H1 (cell line): ENCODE data around the gene COMMD1. TPM values are rescaled to one million over a fixed set of nuclear protein-coding genes. Genes with fewer than 3 reads are reported as not detected.

Experiments
- CTCF ChIA-PET: fragments of 300-600 bp; sonication (Branson Sonifier 250); formaldehyde crosslinking; loops from one replicate; lab custom pipeline; 2021; ENCODE audit not compliant: partially characterized antibody; lab: Charles Lee
- POLR2A ChIA-PET: fragments of 300-600 bp; sonication (Branson Sonifier 250); formaldehyde crosslinking; loops from one replicate; lab custom pipeline; 2021; ENCODE audit warnings: inconsistent platforms; ENCODE audit not compliant: partially characterized antibody; lab: Charles Lee
- DNase-seq, 2 experiments: peaks; one replicate each; pipeline versions ENCODE4 v3.0.0 to v3.0.0-alpha.2; 2010 to 2022; ENCODE audit warnings: low spot score in 2 of 2, low read depth in 1 of 2, mixed read lengths in 1 of 2
- FAIRE-seq: peaks from 2 replicates; lab custom pipeline; 2011; peaks lifted over from hg19 to GRCh38; lab: Jason Lieb, UNC
- H2AFZ ChIP-seq: 2 replicates; pipeline ENCODE4 v1.8.1; 2012; ENCODE audit warnings: low read length, inconsistent platforms
- H2AK5ac ChIP-seq: 2 replicates; pipeline ENCODE4 v1.6.1; 2013; ENCODE audit warnings: low read depth, low read length
- H2BK120ac ChIP-seq: replicated peaks from 2 replicates; pipeline ENCODE3; 2013; ENCODE audit warnings: low read depth, low read length, inconsistent platforms
- H2BK12ac ChIP-seq: 2 replicates; pipeline ENCODE4 v1.6.1; 2013; ENCODE audit warnings: low read depth, low read length
- H2BK15ac ChIP-seq: 2 replicates; pipeline ENCODE4 v1.6.1; 2013; ENCODE audit warnings: low read length
- H2BK20ac ChIP-seq: 2 replicates; pipeline ENCODE4 v1.6.1; 2013; ENCODE audit warnings: low read length
- H2BK5ac ChIP-seq: 2 replicates; pipeline ENCODE4 v1.6.1; 2013; ENCODE audit warnings: low read depth, low read length
- H3K14ac ChIP-seq: 2 replicates; pipeline ENCODE4 v1.6.1; 2013; ENCODE audit warnings: inconsistent platforms; ENCODE audit not compliant: insufficient read length
- H3K18ac ChIP-seq: 2 replicates; pipeline ENCODE4 v1.6.1; 2013; ENCODE audit warnings: low read length; ENCODE audit errors: extremely low read depth
- H3K23ac ChIP-seq: 2 replicates; pipeline ENCODE4 v1.6.1; 2013; ENCODE audit warnings: inconsistent platforms; ENCODE audit not compliant: insufficient read length
- H3K23me2 ChIP-seq: 2 replicates; pipeline ENCODE4 v1.6.1; 2013; ENCODE audit warnings: low read depth, low read length
- H3K27ac ChIP-seq: 2 replicates; pipeline ENCODE4 v1.6.1; 2011; ENCODE audit warnings: low read depth, low read length, inconsistent platforms
- H3K27me3 ChIP-seq, 4 experiments: replicated peaks in 1 of 4; 1 replicate in 1 of 4; 2 replicates in 3 of 4; pipeline versions ENCODE4 v1.6.1 to v1.8.1; 2011 to 2013; ENCODE audit warnings: low read length in 3 of 4, mild to moderate bottlenecking in 3 of 4, inconsistent platforms in 2 of 4, mixed read lengths in 2 of 4, moderate library complexity in 1 of 4; ENCODE audit not compliant: control insufficient read depth in 3 of 4, insufficient read depth in 3 of 4; ENCODE audit errors: extremely low read depth in 1 of 4
- H3K36me3 ChIP-seq, 4 experiments: 2 replicates each; pipeline versions ENCODE4 v1.6.1 to v1.8.1; 2011 to 2013; ENCODE audit warnings: mild to moderate bottlenecking in 4 of 4, low read length in 3 of 4, moderate library complexity in 2 of 4, control low read depth in 1 of 4, inconsistent platforms in 1 of 4; ENCODE audit not compliant: insufficient read depth in 4 of 4, control insufficient read depth in 2 of 4
- H3K4ac ChIP-seq: replicated peaks from 2 replicates; pipeline ENCODE3; 2013; ENCODE audit warnings: low read length, low read depth, mixed read lengths, inconsistent platforms; ENCODE audit not compliant: insufficient read length
- H3K4me1 ChIP-seq, 4 experiments: replicated peaks in 1 of 4; 1 replicate in 1 of 4; 2 replicates in 3 of 4; pipeline versions ENCODE4 v1.6.1 to v1.8.1; 2011 to 2013; ENCODE audit warnings: low read length in 3 of 4, inconsistent platforms in 2 of 4, mixed read lengths in 1 of 4; ENCODE audit not compliant: insufficient read depth in 4 of 4, control insufficient read depth in 3 of 4
- H3K4me2 ChIP-seq, 2 experiments: 2 replicates each; pipeline versions ENCODE4 v1.6.1 to v1.8.1; 2011 to 2013; ENCODE audit warnings: low read depth in 2 of 2, low read length in 2 of 2, control low read depth in 1 of 2, inconsistent platforms in 1 of 2, mild to moderate bottlenecking in 1 of 2; ENCODE audit not compliant: insufficient read depth in 1 of 2
- H3K4me3 ChIP-seq, 4 experiments: fragments of 200-600, 300-600 bp in 1 of 4; sonication (generic), shearing (Covaris generic), sonication (Bioruptor Twin) in 1 of 4; 2 replicates each; pipeline versions ENCODE4 v1.5.1 to v1.8.1; 2011 to 2016; ENCODE audit warnings: low read length in 4 of 4, low read depth in 3 of 4, control low read depth in 2 of 4, inconsistent platforms in 2 of 4, mild to moderate bottlenecking in 2 of 4, mixed read lengths in 1 of 4, moderate library complexity in 1 of 4; ENCODE audit not compliant: insufficient read depth in 2 of 4; ENCODE audit errors: extremely low read depth in 1 of 4
- H3K56ac ChIP-seq: replicated peaks from 2 replicates; pipeline ENCODE3; 2013; ENCODE audit warnings: low read depth, mild to moderate bottlenecking, mixed read lengths, low read length, inconsistent platforms; ENCODE audit not compliant: insufficient read length
- H3K79me1 ChIP-seq: 2 replicates; pipeline ENCODE4 v1.6.1; 2013; ENCODE audit warnings: low read depth, low read length, control low read depth
- H3K79me2 ChIP-seq, 2 experiments: 2 replicates each; pipeline versions ENCODE4 v1.6.1 to v1.8.1; 2012 to 2013; ENCODE audit warnings: low read length in 2 of 2, mild to moderate bottlenecking in 2 of 2, inconsistent platforms in 1 of 2; ENCODE audit not compliant: insufficient read depth in 2 of 2, control insufficient read depth in 1 of 2
- H3K9ac ChIP-seq, 4 experiments: replicated peaks in 1 of 4; 1 replicate in 1 of 4; 2 replicates in 3 of 4; pipeline versions ENCODE4 v1.6.1 to v1.8.1; 2011 to 2013; ENCODE audit warnings: low read depth in 3 of 4, low read length in 3 of 4, control low read depth in 2 of 4, mild to moderate bottlenecking in 2 of 4, moderate library complexity in 2 of 4, inconsistent platforms in 1 of 4; ENCODE audit errors: extremely low read depth in 1 of 4
- H3K9me3 ChIP-seq, 2 experiments: 2 replicates each; pipeline versions ENCODE4 v1.6.1 to v1.8.1; 2012 to 2013; ENCODE audit warnings: mild to moderate bottlenecking in 2 of 2, moderate library complexity in 2 of 2, control low read depth in 1 of 2, inconsistent platforms in 1 of 2, low read depth in 1 of 2, low read length in 1 of 2, mixed read lengths in 1 of 2; ENCODE audit not compliant: insufficient read depth in 2 of 2
- H4K20me1 ChIP-seq, 2 experiments: replicated peaks in 1 of 2; 2 replicates each; pipeline versions ENCODE3 to v1.8.1; 2011 to 2013; ENCODE audit warnings: inconsistent platforms in 2 of 2, low read length in 2 of 2, mild to moderate bottlenecking in 1 of 2; ENCODE audit not compliant: insufficient read depth in 2 of 2, control insufficient read depth in 1 of 2
- H4K5ac ChIP-seq: 2 replicates; pipeline ENCODE4 v1.6.1; 2013; ENCODE audit warnings: low read length, low read depth, mixed read lengths, inconsistent platforms; ENCODE audit not compliant: insufficient read length
- H4K8ac ChIP-seq: 2 replicates; pipeline ENCODE4 v1.8.0; 2013; ENCODE audit warnings: mild to moderate bottlenecking, moderate library complexity, low read length, inconsistent platforms; ENCODE audit not compliant: insufficient read depth; ENCODE audit errors: extremely low read depth
- H4K91ac ChIP-seq: replicated peaks from 2 replicates; pipeline ENCODE3; 2013; ENCODE audit warnings: low read length, mixed read lengths, inconsistent platforms; ENCODE audit not compliant: insufficient read length
- ATF3 ChIP-seq: IDR thresholded peaks from 2 replicates; pipeline ENCODE4 v1.6.1; 2011; ENCODE audit warnings: low read depth, mild to moderate bottlenecking, low read length; ENCODE audit not compliant: insufficient read depth
- BRCA1 ChIP-seq: IDR thresholded peaks from 2 replicates; pipeline ENCODE4 v1.6.1; 2012; ENCODE audit warnings: low read depth, low read length, improper control_type of control experiment
- CBX8 ChIP-seq: fragments of 300-800, 300-1000 bp; sonication (generic); IDR thresholded peaks from 2 replicates; pipeline ENCODE4 v1.7.1; 2016; ENCODE audit warnings: low read depth, low read length, borderline replicate concordance
- CHD1 ChIP-seq: IDR thresholded peaks from 2 replicates; pipeline ENCODE4 v1.6.1; 2012; ENCODE audit warnings: low read depth, low read length, improper control_type of control experiment
- CREB1 ChIP-seq: IDR thresholded peaks from 2 replicates; pipeline ENCODE4 v1.6.1; 2012; ENCODE audit warnings: inconsistent platforms
- CTBP2 ChIP-seq: IDR thresholded peaks from 2 replicates; pipeline ENCODE4 v1.7.0; 2011; ENCODE audit warnings: borderline replicate concordance, mild to moderate bottlenecking, moderate library complexity, mixed read lengths, low read length; ENCODE audit not compliant: insufficient read depth, insufficient read length
- EGR1 ChIP-seq: IDR thresholded peaks from 2 replicates; pipeline ENCODE4 v1.6.1; 2011; ENCODE audit warnings: low read depth, low read length, borderline replicate concordance
- GTF2F1 ChIP-seq: IDR thresholded peaks from 2 replicates; pipeline ENCODE4 v1.6.1; 2012; ENCODE audit warnings: low read depth, low read length, improper control_type of control experiment, borderline replicate concordance
- HDAC6 ChIP-seq: IDR thresholded peaks from one replicate; pipeline ENCODE4 v1.7.1; 2012; ENCODE audit warnings: low read depth, mild to moderate bottlenecking, inconsistent platforms, low read length, moderate library complexity
- POLR2A ChIP-seq, 2 experiments: IDR thresholded peaks; 1 replicate in 1 of 2; 2 replicates in 1 of 2; pipeline ENCODE4 v1.6.1; 2011; ENCODE audit warnings: low read depth in 2 of 2, low read length in 2 of 2, mild to moderate bottlenecking in 2 of 2; ENCODE audit errors: control extremely low read depth in 1 of 2
- POLR2AphosphoS5 ChIP-seq: IDR thresholded peaks from 2 replicates; pipeline ENCODE4 v1.6.1; 2011; ENCODE audit warnings: low read depth, low read length
- SAP30 ChIP-seq: fragments of 300-600 bp; sonication (generic); IDR thresholded peaks from 2 replicates; pipeline ENCODE4 v1.7.1; 2012; ENCODE audit warnings: low read length, moderate library complexity, mild to moderate bottlenecking, inconsistent platforms; ENCODE audit not compliant: insufficient read depth, insufficient replicate concordance
- SRF ChIP-seq: IDR thresholded peaks from 2 replicates; pipeline ENCODE4 v1.6.1; 2011; ENCODE audit warnings: mild to moderate bottlenecking, low read depth, low read length, moderate library complexity
- TEAD4 ChIP-seq: IDR thresholded peaks from 2 replicates; pipeline ENCODE4 v1.6.1; 2012; ENCODE audit warnings: low read depth, low read length, inconsistent platforms, mixed read lengths
- WGBS, 2 experiments: shearing (Covaris generic) in 1 of 2; methylation state at CpG; one replicate each; pipeline versions ENCODE4 v1.1.6 to v1.1.7; 2013 to 2015; ENCODE audit warnings: low lambda C conversion rate in 2 of 2, mixed read lengths in 2 of 2, inconsistent platforms in 1 of 2, low coverage in 1 of 2, missing lambda C conversion rate in 1 of 2; ENCODE audit not compliant: insufficient replicate concordance in 2 of 2, insufficient coverage in 1 of 2, insufficient read length in 1 of 2; ENCODE audit errors: extremely low coverage in 1 of 2, missing lambda C conversion rate in 1 of 2; 5-methylcytosine and 5-hydroxymethylcytosine counted together
- polyA plus RNA-seq, 7 experiments: library from polyadenylated mRNA; depleted of rRNA in 3 of 7; stranded (reverse) in 5 of 7; unstranded in 2 of 7; fragments of >200 nt in 5 of 7; fragments of 200-250 nt in 2 of 7; gene quantifications; 1 replicate in 5 of 7; 2 replicates in 1 of 7; 4 replicates in 1 of 7; pipeline versions ENCODE4 v1.2.1 to v1.2.3, GENCODE V29; 2011 to 2013; ENCODE audit warnings: missing spikeins in 2 of 7, mixed read lengths in 2 of 7
- total RNA-seq: library from RNA; stranded (reverse); fragmentation: NEBNext Ultra II Directional; extraction: Animal tissue kit (Norgen Biotek cat#: 25700); gene quantifications from 2 replicates; pipeline ENCODE4 v1.2.1, GENCODE V29; 2021
- TF ChIP-seq, protein P1 (sequence below): IDR thresholded peaks from 2 replicates; pipeline ENCODE4 v1.6.1; 2012; ENCODE audit warnings: inconsistent platforms

Gene COMMD1
- total and polyA plus RNA-seq, 2 of the 8 experiments (the other 6 are each of a cell fraction or from before 2014, with no cell fraction given), result 23.5 to 28.3 TPM

DNA sequence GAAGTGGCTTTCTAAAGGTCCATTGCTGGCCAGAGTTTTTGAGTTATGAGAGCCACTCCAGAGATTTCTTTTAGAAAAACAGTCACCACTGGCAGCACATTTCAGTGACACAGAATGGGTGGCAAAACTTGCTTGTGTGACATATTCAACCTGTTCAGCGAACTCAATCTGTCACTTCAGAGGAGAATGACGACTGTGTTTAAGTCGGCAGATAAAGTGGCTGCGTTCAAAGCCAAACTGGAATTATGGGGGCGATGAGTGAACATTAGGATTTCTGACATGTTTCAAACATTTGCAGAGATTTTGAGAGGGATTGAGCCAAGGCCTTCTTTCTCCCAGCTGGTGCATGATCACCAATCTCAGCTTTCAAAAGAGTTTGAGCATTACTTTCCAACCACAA, 150.9 kb downstream of the COMMD1 start:
- H3K4ac ChIP-seq, result no peak overlapping the region
- no peaks in the 10 kb centered on the region for H3K36me3 ChIP-seq
- no peak overlapping the region for H4K8ac ChIP-seq
- no peak overlapping the region for H3K23ac ChIP-seq
- ChIA-PET CTCF (no interaction called here), POLR2A (interaction anchor here (0.7 kb wide), 1 partner anchor 11 kb away, joined by 3 read pairs; no protein-coding TSS in a partner anchor)
- H3K79me1 ChIP-seq, result no peaks in the 10 kb centered on the region
- H3K14ac ChIP-seq, result no peak overlapping the region
- H2BK12ac ChIP-seq, result no peak overlapping the region
- H3K4me3 ChIP-seq, result no peak overlapping the region
- H2BK15ac ChIP-seq, result no peak overlapping the region
- H3K4me1 ChIP-seq, result peaks cover 0 to 4% (median under 1%) of the 10 kb centered on the region in 4 experiments; a peak in 1 of 7 replicates
- no peaks in the 10 kb centered on the region for H4K20me1 ChIP-seq
- no peak overlapping the region for H2AFZ ChIP-seq
- DNase-seq, result no peak
- H2AK5ac ChIP-seq, result no peak overlapping the region
- no peak overlapping the region for H3K4me2 ChIP-seq
- H3K23me2 ChIP-seq, result no peaks in the 10 kb centered on the region
- no peak overlapping the region for H3K56ac ChIP-seq
- H2BK20ac ChIP-seq, result no peak overlapping the region
- no peaks in the 10 kb centered on the region for H3K79me2 ChIP-seq
- H3K27me3 ChIP-seq, result no peaks in the 10 kb centered on the region
- no peak overlapping the region for H2BK5ac ChIP-seq
- no peak for FAIRE-seq
- H2BK120ac ChIP-seq, result no peak overlapping the region
- no peak overlapping the region for H3K18ac ChIP-seq
- H3K9me3 ChIP-seq, result no peaks in the 10 kb centered on the region
- 96% methylated on average over 5 of the region's 5 CpGs; no CpG with 5 or more reads in 1 of the 2 experiments for WGBS, 2 experiments
- H3K9ac ChIP-seq, result no peak overlapping the region
- no peak overlapping the region for H3K27ac ChIP-seq
- H4K5ac ChIP-seq, result no peak overlapping the region
- no peak overlapping the region for H4K91ac ChIP-seq
- TF ChIP-seq HDAC6 (no peak), CREB1 (no peak), CBX8 (no peak), BRCA1 (no peak), TEAD4 (no peak), CHD1 (no peak), GTF2F1 (no peak), CTBP2 (no peak), SAP30 (no peak), POLR2A (IDR thresholded peaks at IDR 0.05; ENCODE audit: control extremely low read depth in 1 of 2, low read depth in 2 of 2, low read length in 2 of 2) (no peak), ATF3 (no peak), EGR1 (no peak), SRF (no peak), POLR2AphosphoS5 (no peak)
- TF ChIP-seq, protein P1, sequence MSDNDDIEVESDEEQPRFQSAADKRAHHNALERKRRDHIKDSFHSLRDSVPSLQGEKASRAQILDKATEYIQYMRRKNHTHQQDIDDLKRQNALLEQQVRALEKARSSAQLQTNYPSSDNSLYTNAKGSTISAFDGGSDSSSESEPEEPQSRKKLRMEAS, result no peak
